Measurements from ENCODE around the gene HNRNPA1.

DNA sequence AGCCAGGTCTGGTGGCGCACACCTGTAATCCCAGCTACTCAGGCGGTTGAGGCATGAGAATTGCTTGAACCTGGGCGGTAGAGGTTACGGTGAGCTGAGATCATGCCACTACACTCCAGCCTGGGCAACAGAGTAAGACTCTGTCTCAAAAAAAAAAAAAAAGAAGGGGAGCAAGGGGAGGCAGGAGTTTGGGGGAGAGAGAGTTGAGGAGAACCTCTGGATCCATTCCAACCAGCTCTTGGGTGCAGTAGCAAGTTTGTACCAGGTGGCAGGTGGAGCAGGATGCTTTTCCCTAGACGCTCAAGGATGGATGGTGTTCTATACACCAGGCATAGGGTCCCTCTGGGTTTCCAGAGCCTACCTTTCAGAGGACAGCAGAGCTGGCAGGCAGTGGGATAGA, 18.4 kb downstream of the HNRNPA1 start:
- TF ChIP-seq, protein P1, sequence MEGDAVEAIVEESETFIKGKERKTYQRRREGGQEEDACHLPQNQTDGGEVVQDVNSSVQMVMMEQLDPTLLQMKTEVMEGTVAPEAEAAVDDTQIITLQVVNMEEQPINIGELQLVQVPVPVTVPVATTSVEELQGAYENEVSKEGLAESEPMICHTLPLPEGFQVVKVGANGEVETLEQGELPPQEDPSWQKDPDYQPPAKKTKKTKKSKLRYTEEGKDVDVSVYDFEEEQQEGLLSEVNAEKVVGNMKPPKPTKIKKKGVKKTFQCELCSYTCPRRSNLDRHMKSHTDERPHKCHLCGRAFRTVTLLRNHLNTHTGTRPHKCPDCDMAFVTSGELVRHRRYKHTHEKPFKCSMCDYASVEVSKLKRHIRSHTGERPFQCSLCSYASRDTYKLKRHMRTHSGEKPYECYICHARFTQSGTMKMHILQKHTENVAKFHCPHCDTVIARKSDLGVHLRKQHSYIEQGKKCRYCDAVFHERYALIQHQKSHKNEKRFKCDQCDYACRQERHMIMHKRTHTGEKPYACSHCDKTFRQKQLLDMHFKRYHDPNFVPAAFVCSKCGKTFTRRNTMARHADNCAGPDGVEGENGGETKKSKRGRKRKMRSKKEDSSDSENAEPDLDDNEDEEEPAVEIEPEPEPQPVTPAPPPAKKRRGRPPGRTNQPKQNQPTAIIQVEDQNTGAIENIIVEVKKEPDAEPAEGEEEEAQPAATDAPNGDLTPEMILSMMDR (IDR thresholded peaks at IDR 0.05): no peak
- no peak for TF ChIP-seq POLR2A (IDR thresholded peaks at IDR 0.05)
